K562 (cell line): ENCODE measurements around the gene HSD17B10. TPM values are rescaled to one million over a fixed set of nuclear protein-coding genes. Genes with fewer than 3 reads are reported as not detected.

Experiments
- ATAC-seq: fragments of 200-7000 bp; cut with Tn5 transposase; 3 replicates; pipeline ENCODE4 v1.9.1; 2020; ENCODE audit warnings: moderate library complexity
- BruUV-seq: library from RNA; stranded (reverse); fragments of 400-500 nt; replicated peaks from 2 replicates; lab custom pipeline; 2021; lab: Mats Ljungman, UMichigan
- CTCF ChIA-PET: fragments of 300-600 bp; formaldehyde crosslinking; extraction: SDS; loops from one replicate; lab custom pipeline; 2021; ENCODE audit warnings: low intra/inter-chr PET ratio; lab: Yijun Ruan, JAX
- POLR2A ChIA-PET: fragments of 300-600, 350-650 bp; sonication (Branson Sonifier 250); formaldehyde crosslinking; extraction: SDS; loops from one replicate; lab custom pipeline; 2021; ENCODE audit warnings: antibody characterized with exemption, inconsistent platforms; lab: Yijun Ruan, JAX
- DNase-seq, 4 experiments: peaks; one replicate each; pipeline versions ENCODE4 v3.0.0 to v3.0.0-alpha.2; 2011 to 2018; ENCODE audit warnings: low spot score in 3 of 4, mixed read lengths in 3 of 4; ENCODE audit errors: extremely low read depth in 1 of 4
- FAIRE-seq: peaks from 2 replicates; lab custom pipeline; 2011; peaks lifted over from hg19 to GRCh38; lab: Jason Lieb, UNC
- H2AFZ ChIP-seq: 2 replicates; pipeline ENCODE4 v1.6.0; 2011; ENCODE audit warnings: low read depth, low read length, control low read depth, inconsistent platforms
- H3K27ac ChIP-seq: fragments of 200-600 bp; 3 replicates; pipeline ENCODE4 v1.8.0; 2011; ENCODE audit warnings: low read depth, mild to moderate bottlenecking, control low read depth, inconsistent platforms, low read length, moderate library complexity, mixed read lengths; ENCODE audit errors: extremely low read depth
- H3K27me3 ChIP-seq, 2 experiments: fragments of 300-600 bp in 1 of 2; 2 replicates in 1 of 2; 3 replicates in 1 of 2; pipeline versions ENCODE4 v1.6.0 to v1.8.0; 2011; ENCODE audit warnings: inconsistent platforms in 2 of 2, low read length in 2 of 2, mild to moderate bottlenecking in 1 of 2, mixed read lengths in 1 of 2, moderate library complexity in 1 of 2; ENCODE audit not compliant: control insufficient read depth in 2 of 2, insufficient read depth in 2 of 2
- H3K36me3 ChIP-seq: fragments of 300-600 bp; 3 replicates; pipeline ENCODE4 v1.8.0; 2011; ENCODE audit warnings: mild to moderate bottlenecking, low read length, inconsistent platforms; ENCODE audit not compliant: control insufficient read depth, insufficient read depth
- H3K4me1 ChIP-seq, 2 experiments: fragments of 200-600 bp in 1 of 2; replicated peaks in 1 of 2; 2 replicates in 1 of 2; 3 replicates in 1 of 2; pipeline versions ENCODE4 v1.5.1 to v1.8.0; 2011; ENCODE audit warnings: inconsistent platforms in 2 of 2, low read length in 2 of 2, mild to moderate bottlenecking in 1 of 2, mixed read lengths in 1 of 2, moderate library complexity in 1 of 2; ENCODE audit not compliant: control insufficient read depth in 2 of 2, insufficient read depth in 2 of 2
- H3K4me2 ChIP-seq: 2 replicates; pipeline ENCODE4 v1.6.1; 2011; ENCODE audit warnings: low read length, control low read depth, inconsistent platforms, mixed read lengths; ENCODE audit not compliant: insufficient read depth
- H3K4me3 ChIP-seq: fragments of 200-600 bp; sonication (generic), shearing (Covaris generic); 2 replicates; pipeline ENCODE4 v1.5.1; 2016; ENCODE audit warnings: control low read depth, inconsistent platforms
- H3K79me2 ChIP-seq: fragments of 200-600 bp; 3 replicates; pipeline ENCODE4 v1.8.0; 2011; ENCODE audit warnings: low read length, inconsistent platforms; ENCODE audit not compliant: control insufficient read depth, insufficient read depth
- H3K9ac ChIP-seq, 2 experiments: 2 replicates each; pipeline versions ENCODE4 v1.6.0 to v1.6.1; 2011; ENCODE audit warnings: low read depth in 2 of 2, low read length in 2 of 2, control low read depth in 1 of 2, inconsistent platforms in 1 of 2, mild to moderate bottlenecking in 1 of 2, mixed read lengths in 1 of 2; ENCODE audit not compliant: insufficient read depth in 1 of 2
- H3K9me1 ChIP-seq: one replicate; pipeline ENCODE4 v1.6.0; 2011; ENCODE audit warnings: inconsistent platforms, mild to moderate bottlenecking, low read length, moderate library complexity; ENCODE audit not compliant: control insufficient read depth, insufficient read depth
- H3K9me3 ChIP-seq: replicated peaks from 2 replicates; pipeline ENCODE4 v1.5.1; 2011; ENCODE audit warnings: low read depth, low read length, inconsistent platforms; ENCODE audit not compliant: control insufficient read depth, insufficient read depth
- H4K20me1 ChIP-seq: replicated peaks from 2 replicates; pipeline ENCODE4 v1.6.1; 2011; ENCODE audit warnings: low read length, inconsistent platforms, mixed read lengths; ENCODE audit not compliant: control insufficient read depth, insufficient read depth
- CEBPG ChIP-seq, 3 experiments: fragments of 200-800 bp in 1 of 3; sonication (Bioruptor generic) in 1 of 3; sonication (generic) in 1 of 3; formaldehyde crosslinking in 1 of 3; IDR thresholded peaks in 2 of 3; conservative IDR thresholded peaks in 1 of 3; 2 replicates each; pipeline versions ENCODE4 v1.6.1 to v1.8.0; 2016 to 2022; ENCODE audit warnings: missing compliant biosample characterization in 2 of 3, missing genetic modification characterization in 2 of 3, mild to moderate bottlenecking in 1 of 3, missing genetic modification reagents in 1 of 3
- KDM1A ChIP-seq, 2 experiments: fragments of 450-650 bp; IDR thresholded peaks; 2 replicates each; pipeline ENCODE4 v1.6.1; 2016; ENCODE audit warnings: mild to moderate bottlenecking in 2 of 2
- KHSRP ChIP-seq: fragments of 450-650 bp; IDR thresholded peaks from 2 replicates; pipeline ENCODE4 v1.6.1; 2017
- MECOM ChIP-seq: fragments of 250-450 bp; sonication (Bioruptor Pico); IDR thresholded peaks from 2 replicates; pipeline ENCODE4 v1.8.0; 2022; ENCODE audit warnings: inconsistent platforms
- SAP30 ChIP-seq: fragments of 200-600 bp; sonication (generic); IDR thresholded peaks from 2 replicates; pipeline ENCODE4 v1.6.1; 2012; ENCODE audit warnings: borderline replicate concordance, low read depth, mild to moderate bottlenecking, moderate library complexity, low read length, control low read depth, inconsistent platforms; ENCODE audit not compliant: insufficient read depth, poor library complexity, severe bottlenecking
- ZBED1 ChIP-seq: IDR thresholded peaks from 2 replicates; pipeline ENCODE4 v1.6.1; 2014
- ZNF253 ChIP-seq: fragments of 250-450 bp; sonication (Bioruptor Pico); conservative IDR thresholded peaks from 2 replicates; pipeline ENCODE4 v1.6.1; 2021; ENCODE audit warnings: mild to moderate bottlenecking
- WGBS: fragments of 100-300 bp; shearing (Covaris generic); methylation state at CpG from one replicate; pipeline ENCODE4 v1.1.6; 2016; ENCODE audit warnings: low coverage, mixed read lengths; ENCODE audit not compliant: insufficient coverage; ENCODE audit errors: missing lambda C conversion rate; 5-methylcytosine and 5-hydroxymethylcytosine counted together
- in situ Hi-C: fragments of 300-500 bp; cut with MboI; formaldehyde crosslinking; loops from 4 replicates; pipeline ENCODE4 v1.15.0; 2018; ENCODE audit warnings: inconsistent platforms, mixed read lengths
- intact Hi-C: fragments of 100-400 bp; cut with micrococcal nuclease; formaldehyde crosslinking; loops from 2 replicates; pipeline ENCODE4 v1.14.2; 2022
- polyA plus RNA-seq, 8 experiments: library from polyadenylated mRNA; depleted of rRNA in 4 of 8; stranded (reverse) in 5 of 8; unstranded in 3 of 8; fragments of >200 nt; fragmentation: Nextera tagmentation in 2 of 8; fragmentation: Illumina TruSeq in 1 of 8; extraction: Ambion mirVana in 2 of 8; extraction: Trizol in 1 of 8; gene quantifications; 2 replicates each; pipeline versions ENCODE4 v1.2.1 to v1.2.3, GENCODE V29; 2011 to 2014; ENCODE audit warnings: inconsistent platforms in 1 of 8, missing spikeins in 1 of 8
- total RNA-seq, 7 experiments: library from RNA; depleted of rRNA in 6 of 7; stranded (reverse); fragments of >200 nt in 6 of 7; fragmentation: Illumina TruSeq in 2 of 7; extraction: Trizol in 2 of 7; gene quantifications; 2 replicates each; pipeline versions ENCODE4 v1.2.1 to v1.2.3, GENCODE V29; 2011 to 2021; ENCODE audit warnings: low replicate concordance in 1 of 7
- TF ChIP-seq, protein P1 (sequence below): fragments of 250-450 bp; sonication (Bioruptor Pico); IDR thresholded peaks from 2 replicates; pipeline ENCODE4 v1.4.0; 2020; ENCODE audit warnings: borderline replicate concordance
- TF ChIP-seq, protein P2 (sequence below): fragments of 200-600 bp; sonication (generic); IDR thresholded peaks from one replicate; pipeline ENCODE4 v1.6.1; 2012; ENCODE audit warnings: mild to moderate bottlenecking, low read depth, low read length, inconsistent platforms
- TF ChIP-seq, protein P3 (sequence below): fragments of 250-450 bp; sonication (Bioruptor Pico); IDR thresholded peaks from 2 replicates; pipeline ENCODE4 v1.5.0; 2021

HSD17B10 gene
- total and polyA plus RNA-seq, 9 of the 15 experiments (the other 6 are each of a cell fraction or from before 2014, with no cell fraction given): 45.3 to 221 (median 186) TPM

DNA sequence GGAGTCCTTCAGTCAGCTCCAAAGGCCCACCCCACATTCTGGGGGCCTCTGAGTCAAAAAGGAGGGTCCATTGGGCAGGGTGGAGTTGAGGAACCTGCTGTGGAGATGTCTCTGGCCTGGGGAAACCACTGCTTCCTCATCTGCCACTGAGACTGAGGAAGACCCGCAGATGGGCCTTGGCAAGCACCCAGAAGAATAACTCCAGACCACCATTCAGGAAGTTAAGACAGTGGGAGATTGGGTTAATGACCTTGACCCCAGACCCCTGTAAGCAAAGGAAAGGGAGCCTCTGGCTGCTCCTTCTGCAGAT is 8.1 kb upstream of the HSD17B10 start:
- Histone ChIP-seq H3K9me3 (no peaks in the 10 kb centered on the region), H3K27ac (no peak overlapping the region), H2AFZ (no peak overlapping the region), H3K4me2 (no peak overlapping the region), H4K20me1 (no peaks in the 10 kb centered on the region), H3K9ac (no peak overlapping the region), H3K79me2 (no peaks in the 10 kb centered on the region), H3K27me3 (no peaks in the 10 kb centered on the region; a peak in 2 of 5 replicates), H3K4me3 (no peak overlapping the region), H3K9me1 (no peaks in the 10 kb centered on the region), H3K36me3 (no peaks in the 10 kb centered on the region), H3K4me1 (peaks cover 6 to 11% of the 10 kb centered on the region in 2 experiments; a peak in 3 of 5 replicates)
- no peak for FAIRE-seq
- BruUV-seq: no TSS peak
- no peak for DNase-seq
- CTCF ChIA-PET: no interaction called here
- ATAC-seq: no peak
- POLR2A ChIA-PET: no interaction called here
- intact Hi-C loops: no loop called here
- TF ChIP-seq CEBPG (CRISPR knock-in tag; IDR thresholded peaks at IDR 0.05) (no peak), CEBPG (tag; conservative IDR thresholded peaks at IDR 0.05 in 1 of 2, IDR thresholded peaks at IDR 0.05 in 1 of 2) (no peak), KHSRP (no peak), ZBED1 (no peak), KDM1A (IDR thresholded peaks at IDR 0.05) (no peak), ZNF253 (CRISPR knock-in tag) (no peak), MECOM (CRISPR knock-in tag) (no peak), SAP30 (no peak)
- TF ChIP-seq, protein P1, sequence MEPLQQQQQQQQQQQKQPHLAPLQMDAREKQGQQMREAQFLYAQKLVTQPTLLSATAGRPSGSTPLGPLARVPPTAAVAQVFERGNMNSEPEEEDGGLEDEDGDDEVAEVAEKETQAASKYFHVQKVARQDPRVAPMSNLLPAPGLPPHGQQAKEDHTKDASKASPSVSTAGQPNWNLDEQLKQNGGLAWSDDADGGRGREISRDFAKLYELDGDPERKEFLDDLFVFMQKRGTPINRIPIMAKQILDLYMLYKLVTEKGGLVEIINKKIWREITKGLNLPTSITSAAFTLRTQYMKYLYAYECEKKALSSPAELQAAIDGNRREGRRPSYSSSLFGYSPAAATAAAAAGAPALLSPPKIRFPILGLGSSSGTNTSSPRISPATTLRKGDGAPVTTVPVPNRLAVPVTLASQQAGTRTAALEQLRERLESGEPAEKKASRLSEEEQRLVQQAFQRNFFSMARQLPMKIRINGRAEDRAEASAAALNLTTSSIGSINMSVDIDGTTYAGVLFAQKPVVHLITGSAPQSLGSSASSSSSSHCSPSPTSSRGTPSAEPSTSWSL (CRISPR knock-in tag): no peak
- TF ChIP-seq, protein P2, sequence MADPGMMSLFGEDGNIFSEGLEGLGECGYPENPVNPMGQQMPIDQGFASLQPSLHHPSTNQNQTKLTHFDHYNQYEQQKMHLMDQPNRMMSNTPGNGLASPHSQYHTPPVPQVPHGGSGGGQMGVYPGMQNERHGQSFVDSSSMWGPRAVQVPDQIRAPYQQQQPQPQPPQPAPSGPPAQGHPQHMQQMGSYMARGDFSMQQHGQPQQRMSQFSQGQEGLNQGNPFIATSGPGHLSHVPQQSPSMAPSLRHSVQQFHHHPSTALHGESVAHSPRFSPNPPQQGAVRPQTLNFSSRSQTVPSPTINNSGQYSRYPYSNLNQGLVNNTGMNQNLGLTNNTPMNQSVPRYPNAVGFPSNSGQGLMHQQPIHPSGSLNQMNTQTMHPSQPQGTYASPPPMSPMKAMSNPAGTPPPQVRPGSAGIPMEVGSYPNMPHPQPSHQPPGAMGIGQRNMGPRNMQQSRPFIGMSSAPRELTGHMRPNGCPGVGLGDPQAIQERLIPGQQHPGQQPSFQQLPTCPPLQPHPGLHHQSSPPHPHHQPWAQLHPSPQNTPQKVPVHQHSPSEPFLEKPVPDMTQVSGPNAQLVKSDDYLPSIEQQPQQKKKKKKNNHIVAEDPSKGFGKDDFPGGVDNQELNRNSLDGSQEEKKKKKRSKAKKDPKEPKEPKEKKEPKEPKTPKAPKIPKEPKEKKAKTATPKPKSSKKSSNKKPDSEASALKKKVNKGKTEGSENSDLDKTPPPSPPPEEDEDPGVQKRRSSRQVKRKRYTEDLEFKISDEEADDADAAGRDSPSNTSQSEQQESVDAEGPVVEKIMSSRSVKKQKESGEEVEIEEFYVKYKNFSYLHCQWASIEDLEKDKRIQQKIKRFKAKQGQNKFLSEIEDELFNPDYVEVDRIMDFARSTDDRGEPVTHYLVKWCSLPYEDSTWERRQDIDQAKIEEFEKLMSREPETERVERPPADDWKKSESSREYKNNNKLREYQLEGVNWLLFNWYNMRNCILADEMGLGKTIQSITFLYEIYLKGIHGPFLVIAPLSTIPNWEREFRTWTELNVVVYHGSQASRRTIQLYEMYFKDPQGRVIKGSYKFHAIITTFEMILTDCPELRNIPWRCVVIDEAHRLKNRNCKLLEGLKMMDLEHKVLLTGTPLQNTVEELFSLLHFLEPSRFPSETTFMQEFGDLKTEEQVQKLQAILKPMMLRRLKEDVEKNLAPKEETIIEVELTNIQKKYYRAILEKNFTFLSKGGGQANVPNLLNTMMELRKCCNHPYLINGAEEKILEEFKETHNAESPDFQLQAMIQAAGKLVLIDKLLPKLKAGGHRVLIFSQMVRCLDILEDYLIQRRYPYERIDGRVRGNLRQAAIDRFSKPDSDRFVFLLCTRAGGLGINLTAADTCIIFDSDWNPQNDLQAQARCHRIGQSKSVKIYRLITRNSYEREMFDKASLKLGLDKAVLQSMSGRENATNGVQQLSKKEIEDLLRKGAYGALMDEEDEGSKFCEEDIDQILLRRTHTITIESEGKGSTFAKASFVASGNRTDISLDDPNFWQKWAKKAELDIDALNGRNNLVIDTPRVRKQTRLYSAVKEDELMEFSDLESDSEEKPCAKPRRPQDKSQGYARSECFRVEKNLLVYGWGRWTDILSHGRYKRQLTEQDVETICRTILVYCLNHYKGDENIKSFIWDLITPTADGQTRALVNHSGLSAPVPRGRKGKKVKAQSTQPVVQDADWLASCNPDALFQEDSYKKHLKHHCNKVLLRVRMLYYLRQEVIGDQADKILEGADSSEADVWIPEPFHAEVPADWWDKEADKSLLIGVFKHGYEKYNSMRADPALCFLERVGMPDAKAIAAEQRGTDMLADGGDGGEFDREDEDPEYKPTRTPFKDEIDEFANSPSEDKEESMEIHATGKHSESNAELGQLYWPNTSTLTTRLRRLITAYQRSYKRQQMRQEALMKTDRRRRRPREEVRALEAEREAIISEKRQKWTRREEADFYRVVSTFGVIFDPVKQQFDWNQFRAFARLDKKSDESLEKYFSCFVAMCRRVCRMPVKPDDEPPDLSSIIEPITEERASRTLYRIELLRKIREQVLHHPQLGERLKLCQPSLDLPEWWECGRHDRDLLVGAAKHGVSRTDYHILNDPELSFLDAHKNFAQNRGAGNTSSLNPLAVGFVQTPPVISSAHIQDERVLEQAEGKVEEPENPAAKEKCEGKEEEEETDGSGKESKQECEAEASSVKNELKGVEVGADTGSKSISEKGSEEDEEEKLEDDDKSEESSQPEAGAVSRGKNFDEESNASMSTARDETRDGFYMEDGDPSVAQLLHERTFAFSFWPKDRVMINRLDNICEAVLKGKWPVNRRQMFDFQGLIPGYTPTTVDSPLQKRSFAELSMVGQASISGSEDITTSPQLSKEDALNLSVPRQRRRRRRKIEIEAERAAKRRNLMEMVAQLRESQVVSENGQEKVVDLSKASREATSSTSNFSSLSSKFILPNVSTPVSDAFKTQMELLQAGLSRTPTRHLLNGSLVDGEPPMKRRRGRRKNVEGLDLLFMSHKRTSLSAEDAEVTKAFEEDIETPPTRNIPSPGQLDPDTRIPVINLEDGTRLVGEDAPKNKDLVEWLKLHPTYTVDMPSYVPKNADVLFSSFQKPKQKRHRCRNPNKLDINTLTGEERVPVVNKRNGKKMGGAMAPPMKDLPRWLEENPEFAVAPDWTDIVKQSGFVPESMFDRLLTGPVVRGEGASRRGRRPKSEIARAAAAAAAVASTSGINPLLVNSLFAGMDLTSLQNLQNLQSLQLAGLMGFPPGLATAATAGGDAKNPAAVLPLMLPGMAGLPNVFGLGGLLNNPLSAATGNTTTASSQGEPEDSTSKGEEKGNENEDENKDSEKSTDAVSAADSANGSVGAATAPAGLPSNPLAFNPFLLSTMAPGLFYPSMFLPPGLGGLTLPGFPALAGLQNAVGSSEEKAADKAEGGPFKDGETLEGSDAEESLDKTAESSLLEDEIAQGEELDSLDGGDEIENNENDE: no peak
- TF ChIP-seq, protein P3, sequence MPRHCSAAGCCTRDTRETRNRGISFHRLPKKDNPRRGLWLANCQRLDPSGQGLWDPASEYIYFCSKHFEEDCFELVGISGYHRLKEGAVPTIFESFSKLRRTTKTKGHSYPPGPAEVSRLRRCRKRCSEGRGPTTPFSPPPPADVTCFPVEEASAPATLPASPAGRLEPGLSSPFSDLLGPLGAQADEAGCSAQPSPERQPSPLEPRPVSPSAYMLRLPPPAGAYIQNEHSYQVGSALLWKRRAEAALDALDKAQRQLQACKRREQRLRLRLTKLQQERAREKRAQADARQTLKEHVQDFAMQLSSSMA (CRISPR knock-in tag): no peak
- 63% methylated on average over 1 of the region's 1 CpG for WGBS
- in situ Hi-C loops: no loop called here
